HG02571 (cell line): ENCODE data around the gene DIO1.
"Not testable (repeated sequence)": the region's sequence is repeated elsewhere in the genome, so short reads cannot be mapped to it uniquely, and the experiment has no call there.

ENCODE experiments used
- ATAC-seq: cut with Tn5 transposase; IDR thresholded peaks from one replicate; pipeline ENCODE4 v1.9.1; 2021; ENCODE audit warnings: mild to moderate bottlenecking, moderate library complexity; ENCODE audit not compliant: unreplicated experiment

DIO1 gene

DNA sequence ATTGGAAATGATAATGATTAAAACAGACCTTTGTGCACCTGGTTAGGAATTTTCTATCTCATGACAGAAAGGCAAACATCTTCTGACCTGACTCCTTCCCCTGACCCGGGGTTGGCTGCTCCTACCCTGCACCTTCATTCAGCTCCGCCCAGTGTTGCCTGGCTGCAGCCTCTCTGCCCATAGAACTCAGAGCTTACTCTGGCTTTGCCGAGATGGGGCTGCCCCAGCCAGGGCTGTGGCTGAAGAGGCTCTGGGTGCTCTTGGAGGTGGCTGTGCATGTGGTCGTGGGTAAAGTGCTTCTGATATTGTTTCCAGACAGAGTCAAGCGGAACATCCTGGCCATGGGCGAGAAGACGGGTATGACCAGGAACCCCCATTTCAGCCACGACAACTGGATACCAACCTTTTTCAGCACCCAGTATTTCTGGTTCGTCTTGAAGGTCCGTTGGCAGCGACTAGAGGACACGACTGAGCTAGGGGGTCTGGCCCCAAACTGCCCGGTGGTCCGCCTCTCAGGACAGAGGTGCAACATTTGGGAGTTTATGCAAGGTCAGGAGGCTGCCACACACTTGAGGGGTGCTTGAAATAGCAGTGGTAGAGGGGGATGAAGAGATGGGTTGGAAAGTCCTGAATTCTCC is at the start of gene DIO1:
TSS of gene DIO1 (plus strand) at position 189 of the 638 bp plus-strand sequence. CDS start at position 213, 24 bp downstream.
- no peak for ATAC-seq

- ATAC-seq: no peak
Measured at GRCh38 chr1:53847980-53848379, 46.0 kb upstream of the DIO1 start.

- no peak for ATAC-seq
Measured at GRCh38 chr1:53850082-53850673, 43.8 kb upstream of the DIO1 start.

DNA sequence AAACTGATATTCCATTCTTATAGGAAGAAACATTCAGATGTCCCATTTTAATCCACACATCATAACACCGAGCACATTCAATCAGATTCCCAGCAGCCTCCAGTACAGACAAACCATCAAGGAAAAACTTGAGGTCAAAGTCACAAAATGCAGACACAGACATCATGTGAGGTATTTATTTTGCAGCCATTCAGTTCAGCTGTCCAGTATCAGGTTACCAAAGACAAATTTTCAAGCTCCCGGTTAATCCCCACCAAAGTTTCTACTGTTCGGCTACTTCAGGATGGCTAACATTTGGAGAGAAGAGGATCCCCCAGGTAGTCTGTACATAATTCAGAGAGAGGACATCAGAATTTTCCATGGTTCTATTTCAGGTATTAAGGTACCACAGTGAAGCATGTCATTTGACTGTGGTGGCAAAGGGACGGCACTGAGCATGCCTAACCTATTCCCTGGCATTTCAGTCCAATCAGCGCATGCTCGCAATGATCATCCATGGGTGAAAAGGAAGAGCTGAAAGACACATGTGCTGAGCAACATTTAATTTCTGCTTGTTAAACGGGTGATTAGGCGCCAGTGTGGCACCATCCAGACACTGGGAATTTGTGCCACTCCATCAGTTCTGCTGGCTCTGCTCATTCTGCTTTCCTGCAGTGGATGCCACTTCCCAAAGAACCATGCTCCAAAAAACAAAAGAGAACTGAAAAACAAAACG is 42.3 kb upstream of the DIO1 start:
- no peak for ATAC-seq

GRCh38 chr1:53860967-53861411 is 33.0 kb upstream of the DIO1 start:
- no peak for ATAC-seq

DNA sequence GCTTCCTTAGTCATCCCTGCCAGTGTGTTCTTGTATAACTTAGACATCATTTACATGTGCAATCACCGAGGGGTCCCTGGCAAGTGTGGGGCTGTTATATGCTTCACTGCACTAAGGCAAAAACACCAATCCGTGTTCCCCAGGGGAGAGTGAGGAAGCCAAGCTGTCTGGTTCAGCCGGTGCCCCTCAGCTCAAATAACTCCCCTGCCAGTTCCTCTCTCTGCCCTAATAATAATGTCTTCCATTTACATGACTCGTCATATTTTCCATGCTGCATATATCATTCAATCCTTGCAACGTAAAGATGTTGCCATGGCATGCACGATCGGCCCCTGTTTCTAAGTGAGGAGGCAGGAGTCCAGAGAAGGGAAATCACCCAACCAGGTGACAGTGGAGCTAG is 31.5 kb upstream of the DIO1 start:
- no peak for ATAC-seq

GRCh38 chr1:53868565-53868964 is 25.4 kb upstream of the DIO1 start:
- no peak for ATAC-seq

DNA sequence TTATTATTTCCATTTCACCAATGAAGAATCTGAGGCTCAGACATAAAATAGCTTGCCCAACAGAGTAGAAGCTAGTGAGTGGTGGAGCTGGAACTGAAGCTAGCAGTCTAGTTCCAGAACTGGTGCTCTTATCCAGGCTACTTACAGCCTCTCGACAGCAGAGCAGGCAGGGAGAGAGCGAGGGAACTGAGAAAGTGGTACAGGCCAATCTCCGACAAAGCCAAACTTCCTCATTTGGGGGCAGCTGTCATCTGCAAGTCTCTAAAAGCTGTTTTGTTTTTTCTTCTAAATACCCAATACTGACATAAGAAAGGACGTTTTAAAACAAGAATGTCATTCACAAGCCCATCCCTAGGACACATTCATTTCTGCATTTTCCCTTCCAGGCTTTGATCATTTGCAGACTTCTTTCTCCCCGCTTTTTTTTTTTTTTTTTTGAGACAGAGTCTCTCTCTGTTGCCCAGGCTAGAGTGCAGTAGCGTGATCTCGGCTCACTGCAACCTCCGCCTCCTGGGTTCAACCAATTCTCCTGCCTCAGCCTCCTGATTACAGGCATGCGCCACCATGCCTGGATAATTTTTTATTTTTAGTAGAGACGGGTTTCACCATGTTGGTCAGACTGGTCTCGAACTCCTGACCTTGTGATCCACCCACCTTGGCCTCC is 24.4 kb upstream of the DIO1 start:
- no peak for ATAC-seq

DNA sequence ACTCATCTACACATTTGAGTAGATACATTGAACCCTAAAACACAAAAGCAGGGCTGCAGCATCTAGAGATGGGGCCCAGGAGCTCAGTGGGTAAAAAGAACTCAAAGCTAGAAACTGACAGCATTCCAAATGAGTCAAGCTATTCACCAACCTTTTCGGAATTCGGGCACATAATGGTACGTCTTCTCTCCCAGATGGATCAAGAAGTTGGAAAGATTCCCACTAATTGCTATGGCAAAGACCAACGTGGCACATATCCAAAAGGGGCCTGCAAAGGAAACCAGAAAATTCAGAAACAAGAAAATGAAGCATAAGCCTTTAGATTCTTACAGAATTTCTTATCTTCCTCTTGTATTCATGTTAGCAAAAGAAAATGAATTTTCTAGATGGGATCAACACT is 22.8 kb upstream of the DIO1 start:
- no peak for ATAC-seq

DNA sequence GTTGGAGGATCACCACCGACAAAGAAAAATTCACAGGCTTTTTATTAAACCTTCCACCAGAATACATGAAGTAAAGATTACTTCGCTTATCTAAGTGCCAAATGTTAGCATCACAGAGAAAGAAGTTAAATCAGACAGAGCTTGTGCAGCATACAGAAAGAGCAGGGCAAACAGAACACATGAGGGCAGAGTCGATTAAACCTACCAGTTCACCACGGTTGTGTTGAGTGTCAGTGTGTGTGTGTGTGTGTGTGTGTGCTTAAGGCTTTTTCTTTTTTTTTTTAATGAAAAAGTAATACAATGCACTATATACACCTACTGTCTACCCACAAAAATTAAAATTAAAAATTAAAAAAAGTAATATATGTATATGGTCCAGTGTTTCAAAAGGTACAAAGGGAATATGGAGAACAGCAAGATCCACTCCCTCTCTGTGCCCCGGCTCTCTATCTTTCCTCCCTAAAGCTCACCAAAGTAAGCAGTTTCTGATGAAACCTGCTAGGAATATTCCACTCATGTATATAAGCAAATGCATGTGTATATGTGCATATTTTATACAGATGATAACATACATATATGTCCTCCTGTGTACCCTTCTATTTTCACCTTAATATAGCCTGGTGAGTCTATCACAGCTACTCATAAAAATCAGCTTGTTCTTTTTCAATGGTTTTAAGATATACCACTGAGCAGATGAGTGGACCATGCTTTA is 22.1 kb upstream of the DIO1 start:
- no peak for ATAC-seq

DNA sequence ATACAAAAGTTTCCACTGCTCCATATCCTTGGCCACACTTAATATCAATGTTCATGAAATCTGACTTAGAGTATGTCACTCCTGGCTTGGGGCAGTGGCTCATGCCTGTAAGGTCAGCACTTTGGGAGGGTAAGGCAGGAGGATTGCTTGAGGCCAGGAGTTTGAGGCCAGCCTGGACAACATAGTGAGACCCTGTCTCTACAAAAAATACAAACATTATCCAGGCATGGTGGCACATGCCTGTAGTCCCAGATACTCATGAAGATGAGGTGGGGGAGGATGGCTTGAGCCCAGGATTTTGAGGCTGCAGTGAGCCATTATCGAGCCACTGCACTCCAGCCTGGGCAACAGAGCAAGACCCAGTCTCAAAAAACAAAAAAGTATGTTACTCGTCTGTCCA is 18.8 kb upstream of the DIO1 start:
- ATAC-seq: not testable (repeated sequence)

GRCh38 chr1:53878492-53879105 is 15.4 kb upstream of the DIO1 start:
- ATAC-seq: no peak

DNA sequence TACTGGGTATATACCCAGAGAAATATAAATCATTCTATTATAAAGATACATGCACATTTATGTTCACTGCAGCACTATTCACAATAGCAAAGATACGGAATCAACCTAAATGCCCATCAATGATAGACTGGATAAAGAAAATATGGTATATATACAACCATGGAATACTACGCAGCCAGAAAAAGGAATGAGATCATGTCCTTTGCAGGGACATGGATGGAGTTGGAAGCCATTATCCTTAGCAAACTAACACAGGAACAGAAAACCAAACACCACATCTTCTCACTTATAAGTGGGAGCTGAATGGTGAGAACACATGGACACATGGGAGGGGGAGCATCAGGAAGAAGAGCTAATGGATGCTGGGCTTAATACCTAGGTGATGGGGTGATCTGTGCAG is 12.1 kb upstream of the DIO1 start:
- ATAC-seq: not testable (repeated sequence)

DNA sequence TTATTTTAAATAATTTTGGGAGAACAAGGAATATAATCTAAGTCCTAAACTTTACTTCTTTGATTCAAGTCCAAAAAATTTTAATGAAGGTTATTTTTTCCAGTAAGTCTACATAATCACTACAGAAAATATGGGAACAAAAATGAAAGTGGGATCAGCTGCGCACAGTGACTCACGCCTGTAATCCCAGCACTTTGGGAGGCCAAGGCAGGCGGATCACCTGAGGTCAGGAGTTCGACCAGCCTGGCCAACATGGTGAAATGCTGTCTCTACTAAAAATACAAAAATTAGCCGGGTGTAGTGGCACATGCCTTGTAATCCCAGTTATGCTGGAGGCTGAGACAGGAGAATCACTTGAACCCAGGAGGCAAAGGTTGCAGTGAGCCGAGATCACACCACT is 10.4 kb upstream of the DIO1 start:
- not testable (repeated sequence) for ATAC-seq

DNA sequence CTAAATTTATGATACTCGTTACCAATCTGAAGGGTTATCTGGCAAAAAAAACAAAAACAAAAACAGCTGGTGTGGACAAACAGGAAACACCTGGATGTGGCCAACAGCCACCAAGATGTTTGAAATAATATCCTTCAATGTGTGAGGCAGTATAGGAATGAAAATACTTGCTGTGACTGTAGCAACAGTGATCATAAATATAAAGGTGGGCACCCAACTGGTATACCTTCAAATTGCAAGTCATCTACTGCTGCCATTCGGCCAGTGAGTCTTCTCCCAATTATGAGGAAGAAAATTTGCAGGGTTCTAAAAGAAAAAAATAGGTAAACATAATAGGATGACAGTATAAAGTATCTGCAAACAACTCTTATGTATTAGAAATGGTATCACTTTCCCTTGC is 5.3 kb upstream of the DIO1 start:
- ATAC-seq: no peak

GRCh38 chr1:53889304-53890298 is 4.4 kb upstream of the DIO1 start, which contains the start of gene YIPF1:
Gene YIPF1 (minus strand): TSS chr1:53889797. CDS start chr1:53888937, 860 bp downstream.
- ATAC-seq: peak; percentile 90

GRCh38 chr1:53890522-53890941 is 3.5 kb upstream of the DIO1 start:
- no peak for ATAC-seq

DNA sequence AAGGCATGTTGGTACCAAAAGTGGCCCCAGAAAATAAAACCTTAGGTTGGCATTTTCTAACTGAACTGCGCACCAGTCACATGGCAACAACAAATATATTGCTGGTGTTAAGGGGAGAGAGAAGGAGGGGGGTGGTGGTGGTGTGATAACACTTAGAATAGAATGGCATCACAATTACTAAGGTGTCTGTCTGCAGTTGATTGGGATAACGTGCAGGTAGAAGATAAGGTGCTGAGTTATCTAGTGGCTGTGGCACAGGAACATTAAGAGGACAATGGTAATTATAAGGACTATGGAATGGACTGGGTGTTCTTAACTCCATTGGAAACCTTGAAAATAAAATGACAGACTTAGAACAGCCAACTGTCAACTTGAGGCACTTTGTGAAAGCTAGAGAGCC is 3.0 kb upstream of the DIO1 start:
- ATAC-seq: no peak

- no peak for ATAC-seq
Measured at GRCh38 chr1:53891678-53892077, 2.3 kb upstream of the DIO1 start.
